Activated T-helper 1 cell treated with anti-CD3 and anti-CD28 coated beads, Interleukin-12 subunit alpha, Interleukin-12 subunit beta, Interleukin-2, Interleukin-4 antibody, amounts not matched to agents 30 ng/mL and 10 ng/mL and 1 ng/mL, durations not matched to agents 14 hours and 24 hours and 36 hours (primary cell): ENCODE data around the gene GPRIN3. TPM values are rescaled to one million over a fixed set of nuclear protein-coding genes. Genes with fewer than 3 reads are reported as not detected.

ENCODE experiments used
- DNase-seq: peaks from one replicate; pipeline ENCODE4 v3.0.0; 2021; ENCODE audit warnings: low spot score
- H3K27ac Mint-ChIP-seq: one replicate; pipeline ENCODE4 v1.8.0; 2021; ENCODE audit warnings: mild to moderate bottlenecking, mixed read lengths
- H3K27me3 Mint-ChIP-seq: one replicate; pipeline ENCODE4 v1.8.0; 2022; ENCODE audit warnings: mild to moderate bottlenecking, moderate library complexity, mixed read lengths; ENCODE audit not compliant: insufficient read depth
- H3K36me3 Mint-ChIP-seq: one replicate; pipeline ENCODE4 v1.8.0; 2021; ENCODE audit warnings: low read depth, mixed read lengths
- H3K4me1 Mint-ChIP-seq: one replicate; pipeline ENCODE4 v1.8.0; 2021; ENCODE audit warnings: low read depth, mixed read lengths
- H3K4me3 Mint-ChIP-seq: one replicate; pipeline ENCODE4 v1.8.0; 2021; ENCODE audit warnings: mild to moderate bottlenecking, moderate library complexity, mixed read lengths
- H3K9me3 Mint-ChIP-seq: one replicate; pipeline ENCODE4 v1.8.0; 2021; ENCODE audit warnings: mixed read lengths
- intact Hi-C: fragments of 100-400 bp; cut with micrococcal nuclease; formaldehyde crosslinking; loops from one replicate; pipeline ENCODE4 v1.15.1; 2024
- total RNA-seq: library from RNA; stranded (reverse); gene quantifications from 2 replicates; pipeline ENCODE4 v1.2.3, GENCODE V29; 2022

GPRIN3 gene
- total RNA-seq, 1 donor from 2014 or later, result 37.1 TPM

GRCh38 chr4:89247951-89248350 lies 59.6 kb downstream of the GPRIN3 start:
- DNase-seq, result no peak
- H3K27ac Mint-ChIP-seq, result peak overlapping the region; percentile 48
- intact Hi-C loops, result no loop called here
- peaks cover 67% of the 10 kb centered on the region for H3K4me1 Mint-ChIP-seq
- no peaks in the 10 kb centered on the region for H3K9me3 Mint-ChIP-seq
- peaks cover 43% of the 10 kb centered on the region for H3K36me3 Mint-ChIP-seq
- no peak overlapping the region for H3K4me3 Mint-ChIP-seq
- H3K27me3 Mint-ChIP-seq, result no peaks in the 10 kb centered on the region

DNA sequence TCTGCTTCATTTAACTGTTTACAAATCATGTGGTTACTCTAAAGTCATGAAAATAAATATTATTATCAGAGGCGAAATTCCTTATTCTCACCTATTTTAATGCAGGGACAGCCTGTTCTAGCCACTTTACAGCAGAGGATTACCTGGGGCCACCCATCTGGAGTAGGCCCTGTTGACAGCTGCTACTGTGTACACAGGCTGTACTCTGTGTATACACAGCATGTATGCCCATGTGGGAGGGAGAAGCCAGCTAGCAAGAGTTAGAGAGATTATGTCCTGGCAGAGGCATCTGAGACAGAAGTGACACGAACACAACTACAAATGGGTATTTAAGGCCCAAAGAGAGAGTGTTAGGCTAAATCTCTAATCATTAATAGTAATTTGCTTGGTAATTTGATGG lies 62.1 kb downstream of the GPRIN3 start:
- H3K36me3 Mint-ChIP-seq, result peaks cover 54% of the 10 kb centered on the region
- H3K27me3 Mint-ChIP-seq, result no peaks in the 10 kb centered on the region
- H3K4me1 Mint-ChIP-seq, result peaks cover 61% of the 10 kb centered on the region
- no peak for DNase-seq
- H3K4me3 Mint-ChIP-seq, result no peak overlapping the region
- H3K9me3 Mint-ChIP-seq, result no peaks in the 10 kb centered on the region
- intact Hi-C loops, result no loop called here
- peak overlapping the region; percentile 49 for H3K27ac Mint-ChIP-seq

DNA sequence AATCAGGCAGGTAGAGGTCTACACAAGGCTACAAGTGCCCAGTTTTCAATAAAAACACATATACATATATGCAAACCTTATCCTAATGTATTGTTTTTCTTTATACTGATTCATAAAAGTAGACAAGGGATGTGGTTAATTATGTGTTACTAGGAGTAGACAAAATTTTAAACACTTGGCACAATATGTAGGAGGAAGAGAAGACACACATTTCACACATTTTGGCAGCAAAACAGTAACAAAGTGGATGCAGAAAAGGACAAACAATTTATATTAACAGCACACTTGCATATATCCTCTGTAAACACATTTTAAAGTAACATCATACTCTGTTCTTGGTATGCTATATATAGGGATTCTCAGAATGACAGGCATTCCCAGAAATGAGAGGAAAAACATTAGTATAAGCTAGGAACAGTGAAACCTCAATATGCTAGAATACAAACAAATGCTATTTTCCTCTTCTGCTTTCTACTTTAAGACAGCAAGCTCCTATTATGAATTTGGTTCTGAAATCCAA lies 63.8 kb downstream of the GPRIN3 start:
- DNase-seq, result no peak
- peaks cover 46% of the 10 kb centered on the region for H3K36me3 Mint-ChIP-seq
- no peaks in the 10 kb centered on the region for H3K27me3 Mint-ChIP-seq
- H3K27ac Mint-ChIP-seq, result peak overlapping the region; percentile 82
- no peaks in the 10 kb centered on the region for H3K9me3 Mint-ChIP-seq
- intact Hi-C loops, result loop anchor here (1.0 kb wide), 5 partner anchors 12 to 74 kb away; no protein-coding TSS in a partner anchor
- peak overlapping the region; percentile 24 for H3K4me3 Mint-ChIP-seq
- peaks cover 61% of the 10 kb centered on the region for H3K4me1 Mint-ChIP-seq

- peak; percentile 27 for DNase-seq
- Mint-ChIP-seq H3K4me3 (peak overlapping the region; percentile 24), H3K27ac (peak overlapping the region; percentile 82), H3K4me1 (peaks cover 58% of the 10 kb centered on the region), H3K36me3 (peaks cover 43% of the 10 kb centered on the region), H3K9me3 (no peaks in the 10 kb centered on the region), H3K27me3 (no peaks in the 10 kb centered on the region)
- intact Hi-C loops, result loop anchor here (1.0 kb wide), 5 partner anchors 12 to 74 kb away; no protein-coding TSS in a partner anchor
These were observed 64.5 kb downstream of the GPRIN3 start for GRCh38 chr4:89242864-89243732.

DNA sequence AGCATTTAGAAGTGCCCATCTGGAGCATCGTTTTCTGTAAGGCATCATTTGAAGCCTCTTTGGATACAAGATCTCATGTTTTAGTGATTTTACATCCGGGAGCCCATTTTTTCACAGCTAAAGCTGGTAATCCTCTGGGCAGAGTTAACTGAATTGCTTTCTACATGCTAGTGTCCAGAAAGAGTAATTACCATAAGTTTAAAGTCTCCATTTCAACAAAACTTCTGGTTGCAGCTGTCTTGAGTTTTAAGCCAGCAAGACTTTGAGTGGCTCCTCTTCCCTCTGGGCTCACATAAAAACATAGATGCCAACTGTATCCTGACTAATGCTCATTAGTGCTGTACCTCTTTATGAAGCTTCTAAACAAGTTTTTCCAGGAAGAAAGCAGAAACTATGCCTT lies 65.4 kb downstream of the GPRIN3 start:
- no peak overlapping the region for H3K4me3 Mint-ChIP-seq
- peaks cover 34% of the 10 kb centered on the region for H3K36me3 Mint-ChIP-seq
- intact Hi-C loops, result no loop called here
- no peaks in the 10 kb centered on the region for H3K9me3 Mint-ChIP-seq
- H3K27ac Mint-ChIP-seq, result no peak overlapping the region
- H3K27me3 Mint-ChIP-seq, result no peaks in the 10 kb centered on the region
- DNase-seq, result no peak
- H3K4me1 Mint-ChIP-seq, result peaks cover 49% of the 10 kb centered on the region

GRCh38 chr4:89230271-89230670 lies 77.3 kb downstream of the GPRIN3 start:
- Mint-ChIP-seq H3K36me3 (peaks cover 14% of the 10 kb centered on the region), H3K27me3 (no peaks in the 10 kb centered on the region), H3K9me3 (peaks cover 18% of the 10 kb centered on the region), H3K4me1 (peaks cover 11% of the 10 kb centered on the region), H3K27ac (no peak overlapping the region), H3K4me3 (no peak overlapping the region)
- intact Hi-C loops, result no loop called here
- no peak for DNase-seq

DNA sequence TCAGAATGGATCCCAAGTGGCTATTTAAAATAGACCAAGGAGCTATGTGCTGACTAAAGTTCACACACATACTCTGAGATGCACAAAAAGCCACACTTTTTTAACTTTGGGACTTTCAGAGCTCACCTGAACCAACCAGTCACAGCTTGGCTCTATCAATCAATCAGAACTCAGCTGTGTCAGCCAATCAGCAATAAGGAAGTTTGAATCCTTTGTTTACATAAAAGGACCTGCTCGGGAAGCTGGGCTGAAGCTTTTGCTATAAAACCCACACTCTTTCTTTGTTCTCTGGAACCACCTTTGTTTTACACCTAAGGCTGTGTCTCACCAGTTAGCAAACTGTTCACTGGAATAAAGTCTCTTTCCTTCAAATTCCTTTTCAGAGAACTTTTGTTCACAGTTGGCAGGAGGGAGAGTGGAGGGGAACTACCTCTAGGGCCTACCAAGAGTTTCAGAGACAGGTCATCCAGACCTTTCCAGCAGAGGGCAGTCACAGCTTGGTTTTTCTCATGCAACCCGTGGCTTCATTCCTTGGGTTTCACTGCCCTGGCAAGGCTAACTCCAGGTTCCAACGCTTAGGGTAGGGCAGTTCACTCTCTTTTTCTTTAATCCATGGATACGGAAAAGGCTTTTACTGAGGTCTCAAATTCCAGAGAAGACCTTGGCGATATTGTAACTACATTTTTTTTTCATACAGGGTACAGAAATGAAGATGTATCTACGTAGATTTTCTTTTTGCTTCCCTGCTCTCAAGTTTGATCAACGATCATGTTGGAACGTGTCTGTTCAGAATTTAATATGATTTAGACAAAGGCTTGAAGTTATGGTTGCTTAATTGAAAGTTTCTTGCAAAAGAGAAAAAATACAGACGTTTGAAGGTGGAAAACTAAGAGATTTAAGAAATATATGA lies 80.7 kb downstream of the GPRIN3 start:
- Mint-ChIP-seq H3K4me3 (peak overlapping the region; percentile 28), H3K36me3 (peaks cover 4% of the 10 kb centered on the region), H3K9me3 (peaks cover 4% of the 10 kb centered on the region), H3K4me1 (peaks cover 11% of the 10 kb centered on the region), H3K27me3 (no peaks in the 10 kb centered on the region), H3K27ac (no peak overlapping the region)
- intact Hi-C loops, result loop anchor here (1.0 to 10.0 kb wide), 9 partner anchors 16 to 674 kb away; partner anchors contain the start of gene TIGD2
- peak; percentile 62 for DNase-seq

DNA sequence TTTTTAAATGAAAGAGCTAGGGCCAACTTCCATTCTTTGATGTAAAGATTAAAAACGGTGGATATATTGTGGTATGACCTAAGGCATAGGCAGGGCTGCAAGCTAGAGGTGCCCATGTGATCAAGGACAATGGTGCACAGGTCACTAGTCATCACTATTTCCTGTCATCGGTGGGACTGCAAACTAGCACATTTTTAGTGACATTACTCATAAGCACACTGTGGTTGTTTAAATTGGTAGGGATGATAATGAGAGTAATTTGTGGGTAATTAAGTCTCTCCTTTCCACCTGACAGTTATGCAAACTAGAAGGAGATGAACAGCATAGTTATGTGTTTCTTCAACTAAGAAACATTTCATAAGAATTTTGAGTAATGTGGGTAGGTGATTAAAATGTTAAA lies 85.4 kb downstream of the GPRIN3 start:
- H3K27ac Mint-ChIP-seq, result no peak overlapping the region
- no peaks in the 10 kb centered on the region for H3K9me3 Mint-ChIP-seq
- intact Hi-C loops, result loop anchor here (10.0 kb wide), 1 partner anchor 393 kb away; no protein-coding TSS in a partner anchor
- no peaks in the 10 kb centered on the region for H3K27me3 Mint-ChIP-seq
- no peak for DNase-seq
- no peaks in the 10 kb centered on the region for H3K36me3 Mint-ChIP-seq
- no peak overlapping the region for H3K4me3 Mint-ChIP-seq
- peaks cover 9% of the 10 kb centered on the region for H3K4me1 Mint-ChIP-seq

DNA sequence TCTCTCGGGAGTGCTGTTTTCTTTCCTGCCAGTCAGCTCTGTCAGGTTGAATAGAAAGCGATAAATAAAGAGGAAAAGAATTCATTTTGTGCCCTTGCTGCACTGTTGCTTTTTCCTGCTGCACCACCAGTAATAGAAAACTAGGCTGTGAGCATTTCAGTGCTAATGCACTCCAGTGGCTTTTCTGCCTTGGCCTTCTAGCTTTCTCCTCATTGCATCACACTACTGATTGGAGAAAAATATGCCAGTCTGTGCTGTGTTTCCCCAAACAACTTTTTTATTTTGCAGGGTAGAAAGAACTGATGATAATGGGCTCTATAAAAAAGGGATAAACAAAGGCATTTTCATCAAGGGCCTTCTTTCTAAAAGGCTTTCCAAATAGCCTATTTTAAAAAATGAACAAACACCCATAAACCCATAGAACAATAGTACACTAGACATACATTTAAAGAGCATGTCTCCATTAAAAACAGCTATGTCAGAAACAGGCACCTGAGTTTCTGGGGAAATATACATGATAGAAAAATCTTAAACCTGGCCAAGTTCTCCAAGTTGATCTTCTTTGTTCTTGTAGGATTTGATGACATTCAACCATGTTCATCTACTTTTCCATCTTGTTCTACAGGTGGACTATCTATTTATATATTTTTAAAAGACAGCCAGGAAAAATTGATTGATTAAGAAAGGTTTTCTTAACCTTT lies 86.3 kb downstream of the GPRIN3 start:
- Mint-ChIP-seq H3K4me1 (peaks cover under 1% of the 10 kb centered on the region), H3K4me3 (no peak overlapping the region), H3K36me3 (no peaks in the 10 kb centered on the region), H3K27ac (no peak overlapping the region), H3K9me3 (no peaks in the 10 kb centered on the region), H3K27me3 (no peaks in the 10 kb centered on the region)
- intact Hi-C loops, result loop anchor here (10.0 kb wide), 1 partner anchor 393 kb away; no protein-coding TSS in a partner anchor
- DNase-seq, result no peak

DNA sequence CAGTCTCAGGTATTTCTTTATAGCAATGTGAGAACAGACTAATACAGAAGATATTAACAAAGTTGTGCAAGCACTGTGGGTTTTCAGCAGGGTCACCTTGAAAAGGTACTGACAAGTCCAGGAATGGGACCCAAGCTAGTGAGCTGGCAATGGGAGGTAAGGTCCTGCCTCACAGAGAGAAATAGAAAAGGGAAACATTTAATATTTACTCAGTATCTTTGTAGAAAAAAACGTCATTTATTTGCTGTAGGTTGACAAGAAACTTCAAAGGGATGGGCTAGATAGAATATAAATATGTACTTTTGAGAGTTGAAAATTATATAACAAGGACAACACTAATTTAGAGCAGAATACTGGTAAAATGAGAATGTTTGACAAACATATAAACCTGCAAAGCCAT lies 89.0 kb downstream of the GPRIN3 start:
- no peak for DNase-seq

GRCh38 chr4:89217604-89218003 lies 90.0 kb downstream of the GPRIN3 start:
- H3K4me3 Mint-ChIP-seq, result no peak overlapping the region
- peaks cover 4% of the 10 kb centered on the region for H3K27me3 Mint-ChIP-seq

More for the DNA sequence above, 89.0 kb downstream of the GPRIN3 start:
- Mint-ChIP-seq H3K4me3 (no peak overlapping the region), H3K36me3 (no peaks in the 10 kb centered on the region), H3K27me3 (no peaks in the 10 kb centered on the region), H3K9me3 (no peaks in the 10 kb centered on the region), H3K4me1 (no peaks in the 10 kb centered on the region), H3K27ac (no peak overlapping the region)
- intact Hi-C loops, result no loop called here

GRCh38 chr4:89216866-89217265 lies 90.7 kb downstream of the GPRIN3 start:
- Mint-ChIP-seq H3K4me3 (no peak overlapping the region), H3K36me3 (no peaks in the 10 kb centered on the region), H3K27ac (no peak overlapping the region), H3K27me3 (peaks cover 4% of the 10 kb centered on the region), H3K4me1 (no peaks in the 10 kb centered on the region), H3K9me3 (no peaks in the 10 kb centered on the region)
- intact Hi-C loops, result no loop called here
- DNase-seq, result no peak

More at GRCh38 chr4:89217604-89218003, 90.0 kb downstream of the GPRIN3 start:
- no peaks in the 10 kb centered on the region for H3K9me3 Mint-ChIP-seq
- H3K27ac Mint-ChIP-seq, result no peak overlapping the region
- DNase-seq, result no peak
- no peaks in the 10 kb centered on the region for H3K4me1 Mint-ChIP-seq
- intact Hi-C loops, result no loop called here
- H3K36me3 Mint-ChIP-seq, result no peaks in the 10 kb centered on the region
